AML-193 (cell line): ENCODE results near the gene FAM72B.
"Not testable (repeated sequence)": the region's sequence is repeated elsewhere in the genome, so short reads cannot be mapped to it uniquely, and the experiment has no call there.

Experiments used
- DNase-seq, 2 experiments: peaks; one replicate each; lab custom pipeline; 2025; lab: John Stamatoyannopoulos, UW

Gene FAM72B

DNA sequence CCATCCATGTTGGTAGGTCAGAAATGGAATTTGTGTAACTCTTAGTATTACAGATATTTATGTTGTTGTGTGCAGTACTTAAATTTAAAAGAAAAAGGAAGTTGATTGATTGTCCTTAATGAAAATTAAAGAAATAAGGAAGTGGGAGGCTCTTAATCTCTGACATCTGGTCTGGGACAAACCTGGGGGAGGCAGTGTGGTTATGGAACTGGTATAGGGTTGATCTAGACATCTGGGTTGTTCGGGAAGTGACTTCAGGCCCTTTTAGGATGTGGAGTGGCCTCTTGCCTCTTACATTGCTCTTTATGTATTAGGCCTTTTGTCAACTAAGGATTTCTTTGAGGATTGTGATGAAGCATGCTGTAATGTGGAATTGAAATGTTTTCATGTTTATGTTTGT is 16.1 kb upstream of the FAM72B start:
- not testable (repeated sequence) for DNase-seq

DNA sequence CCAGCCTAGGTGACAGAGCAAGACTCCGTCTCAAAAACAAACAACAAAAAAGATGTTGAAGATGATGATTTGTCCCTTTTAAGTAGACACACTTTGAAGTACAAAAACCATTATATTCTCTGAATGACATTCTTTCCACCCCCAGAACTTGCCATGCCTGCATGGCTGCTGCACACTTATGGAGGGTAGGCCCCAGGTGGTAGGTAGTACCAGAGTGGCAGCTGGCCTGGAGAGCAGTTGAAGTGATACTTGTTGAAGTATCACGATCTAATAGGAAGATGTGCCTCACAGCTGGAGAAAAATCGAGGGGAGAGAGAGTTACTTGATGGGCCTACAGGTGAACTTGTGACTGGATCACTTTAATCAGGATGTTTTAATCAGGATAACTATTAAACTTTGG is 15.6 kb upstream of the FAM72B start:
- DNase-seq: not testable (repeated sequence)

DNA sequence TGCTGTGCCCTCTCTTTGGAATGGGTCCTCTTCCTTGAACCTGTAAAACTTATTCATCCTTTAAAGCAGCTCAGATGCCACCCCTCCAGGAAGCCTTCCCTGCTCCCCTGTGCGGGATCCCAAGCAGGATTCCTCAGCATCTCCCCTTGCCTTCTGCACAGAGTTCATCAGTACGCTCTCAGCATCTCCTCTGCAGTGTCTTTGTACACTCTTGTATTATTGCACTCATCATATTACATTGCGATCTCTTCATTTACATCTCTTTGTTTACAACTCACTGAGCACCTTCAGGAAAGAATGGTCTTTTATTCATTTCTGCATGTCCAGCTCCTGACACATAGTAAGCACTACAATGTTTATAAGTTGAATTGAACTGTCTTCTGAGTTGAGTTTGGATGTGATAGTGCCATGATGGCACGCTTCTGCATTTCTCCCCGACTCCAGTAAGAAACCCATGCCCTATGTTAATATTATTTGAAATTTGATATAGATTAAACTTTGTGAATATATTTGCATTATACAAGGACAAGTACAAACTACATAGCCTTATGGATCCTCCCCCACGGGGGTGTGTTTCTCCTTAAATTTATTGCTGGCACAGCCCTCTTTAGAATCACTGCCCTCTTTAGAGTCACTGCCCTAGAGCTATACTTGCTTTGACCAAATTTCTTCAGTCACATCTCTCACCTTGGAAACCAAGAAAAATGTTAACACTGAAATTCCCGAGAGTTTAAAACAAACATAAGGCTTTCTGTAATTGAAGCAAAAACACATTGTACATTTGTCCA is 13.1 kb upstream of the FAM72B start:
- DNase-seq: not testable (repeated sequence)

DNA sequence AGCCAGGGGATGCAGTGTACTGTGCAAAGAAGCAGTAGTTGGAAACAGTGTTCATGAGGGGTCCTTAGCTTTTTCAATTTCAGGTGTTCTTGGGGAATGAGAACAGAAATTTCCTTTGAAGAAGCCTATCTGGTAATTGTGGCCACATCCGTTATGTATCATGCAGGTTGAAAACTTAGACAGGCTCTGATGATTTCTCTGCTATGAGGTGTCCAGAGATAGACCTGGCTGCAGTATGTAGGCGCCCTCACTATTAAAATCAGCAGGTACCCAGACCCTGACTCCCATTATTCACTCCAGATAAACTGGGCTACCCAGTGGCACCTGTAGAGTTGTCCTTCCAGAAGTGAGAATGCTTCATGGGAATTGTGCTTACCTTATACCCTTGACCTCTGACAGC is 8.4 kb upstream of the FAM72B start:
- not testable (repeated sequence) for DNase-seq

DNA sequence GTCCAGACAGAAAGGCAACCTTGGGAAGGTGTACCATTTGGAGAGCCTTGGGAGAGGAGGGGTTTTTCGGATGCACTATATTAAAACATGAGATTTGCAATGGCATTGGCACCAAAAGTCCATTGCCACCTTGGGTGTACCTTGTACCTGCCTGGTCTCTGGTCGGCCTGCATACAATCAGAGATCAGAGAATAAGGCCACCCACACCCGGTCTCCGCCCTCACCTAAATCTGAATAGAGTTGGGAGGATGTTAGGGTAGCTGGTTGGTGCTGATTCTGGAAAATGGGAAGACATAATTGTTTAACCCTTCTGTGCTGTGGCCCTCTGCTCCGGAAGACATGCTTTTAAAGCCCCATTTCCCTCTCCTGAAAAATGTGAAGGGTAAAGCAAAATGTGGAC is 3.8 kb upstream of the FAM72B start:
- DNase-seq: not testable (repeated sequence)

DNA sequence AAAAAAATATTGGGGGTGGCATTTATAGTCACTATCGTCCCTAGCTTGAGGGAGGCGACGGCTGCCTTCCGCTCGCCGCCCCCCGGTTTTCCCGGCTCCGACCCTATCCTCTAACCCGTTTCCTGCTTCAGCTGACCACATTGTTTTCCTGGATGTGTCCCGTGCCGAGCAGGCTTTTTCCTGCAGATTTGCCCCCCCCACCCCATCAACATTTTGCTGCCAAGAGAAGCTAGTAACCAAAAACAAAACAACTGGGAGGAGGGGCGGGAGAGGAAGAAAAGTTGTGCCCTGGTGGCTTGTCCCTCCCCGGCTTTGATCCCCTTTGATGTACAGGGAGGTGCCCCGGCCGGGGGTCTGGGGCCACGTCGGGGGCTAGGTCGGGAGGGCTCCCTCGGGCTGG is 2.1 kb upstream of the FAM72B start:
- DNase-seq: not testable (repeated sequence)

DNA sequence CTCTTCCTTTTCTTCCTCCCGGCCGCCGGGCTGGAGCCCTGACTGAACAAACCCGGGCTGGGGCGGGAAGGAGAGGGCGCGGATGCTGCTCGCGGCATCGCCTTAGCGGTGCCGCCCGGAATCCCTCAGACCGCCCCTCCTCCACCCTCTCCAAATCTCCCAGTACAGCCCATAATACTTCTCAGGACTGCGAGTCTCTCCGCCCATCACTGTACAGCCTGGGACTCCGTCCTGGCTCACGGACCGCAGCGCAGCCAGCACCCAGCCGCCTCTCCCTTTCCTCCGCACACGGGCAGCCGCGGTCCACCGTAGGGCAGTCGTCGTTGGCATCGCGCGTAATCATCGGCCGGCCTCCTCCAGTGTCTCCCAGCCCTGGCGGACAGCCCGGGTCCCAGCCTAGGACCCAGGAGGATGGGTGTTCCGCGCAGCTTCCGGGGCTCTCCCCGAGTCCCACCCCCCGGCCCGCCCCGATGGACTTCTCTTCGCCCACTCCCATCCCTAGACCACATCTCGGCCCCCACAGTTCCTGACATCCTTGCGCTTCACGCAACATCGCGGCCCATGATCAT is 1.1 kb upstream of the FAM72B start:
- not testable (repeated sequence) for DNase-seq

DNA sequence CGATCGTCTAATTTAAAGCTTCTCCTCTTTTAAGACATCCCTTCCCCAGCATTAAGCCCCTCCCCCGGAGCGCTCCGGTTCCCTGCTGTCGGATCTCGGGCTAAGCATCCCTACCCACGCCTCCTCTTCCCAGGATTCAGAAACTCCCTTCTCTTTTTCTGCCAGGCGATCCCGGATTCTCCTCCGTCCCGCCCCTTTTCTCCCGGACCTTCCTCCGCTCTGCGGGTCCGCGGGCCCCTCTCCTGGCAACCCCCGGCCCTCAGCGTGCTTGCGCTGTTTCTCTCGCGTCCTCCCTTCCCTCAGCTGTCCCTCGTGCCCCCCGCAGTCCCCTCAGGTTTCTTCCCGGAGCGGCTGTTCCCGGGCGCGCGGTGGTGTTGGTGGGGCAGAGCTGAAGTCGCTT is 273 bp downstream of the FAM72B start:
- not testable (repeated sequence) for DNase-seq

DNA sequence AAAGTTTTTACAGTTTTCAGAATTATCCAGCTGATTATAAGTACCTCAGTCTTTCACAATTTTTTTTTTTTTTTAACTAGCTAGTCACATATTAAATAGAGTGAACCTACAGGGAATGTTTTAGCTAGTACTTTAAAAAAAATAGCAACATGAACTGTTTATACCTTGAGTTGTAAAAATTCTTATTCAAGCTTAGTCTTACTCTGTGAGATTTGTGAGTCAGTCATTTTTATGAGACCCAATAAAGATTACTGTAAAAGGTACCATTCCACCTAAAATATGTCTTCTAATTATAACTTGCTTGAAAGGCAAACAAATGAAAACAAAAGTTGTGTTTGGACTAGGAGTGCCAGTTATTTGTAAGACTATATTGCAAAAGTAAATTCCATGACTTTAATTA is 5.9 kb downstream of the FAM72B start:
- not testable (repeated sequence) for DNase-seq

DNA sequence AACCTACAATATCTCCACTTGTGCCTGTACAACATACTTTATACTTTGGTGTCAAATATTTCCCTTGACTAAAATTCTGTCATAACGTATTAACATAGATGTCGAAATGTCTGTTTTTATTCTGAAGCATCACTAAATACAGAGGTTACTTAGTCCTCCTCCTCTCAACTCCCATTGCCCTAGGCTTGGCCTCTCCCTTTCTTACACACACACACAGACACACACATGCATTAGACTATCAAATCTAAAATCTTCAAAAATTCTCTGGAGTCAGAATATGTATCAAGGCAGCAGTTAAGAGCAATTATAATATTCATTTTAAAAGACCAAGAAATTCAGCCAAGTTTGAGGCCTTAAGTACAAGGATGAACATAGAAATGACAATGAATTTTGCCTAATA is 7.5 kb downstream of the FAM72B start:
- DNase-seq: not testable (repeated sequence)

DNA sequence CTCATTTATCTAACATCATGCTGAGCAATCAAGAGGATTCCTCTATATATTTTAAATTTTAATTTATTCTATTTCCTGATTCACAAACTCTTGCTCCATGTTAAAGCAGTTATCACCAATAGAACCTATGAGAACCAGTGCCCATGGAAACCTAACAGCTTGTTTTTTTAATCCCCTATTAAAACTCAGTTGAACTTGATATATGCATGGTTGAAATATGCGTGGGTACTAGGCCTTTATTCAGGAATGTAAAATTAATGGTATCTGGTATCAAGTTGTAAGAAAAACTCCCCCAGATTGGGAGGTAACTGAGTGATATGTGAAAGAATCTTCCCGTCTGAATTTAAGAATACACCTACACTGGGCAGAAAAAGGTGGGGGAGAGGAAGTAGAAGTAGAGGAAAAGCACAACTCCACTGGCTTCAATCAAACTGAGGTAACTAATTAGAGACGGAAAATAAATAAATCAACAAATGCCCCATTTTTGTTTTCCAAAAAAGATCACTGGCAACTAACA is 15.9 kb downstream of the FAM72B start:
- DNase-seq: not testable (repeated sequence)

DNA sequence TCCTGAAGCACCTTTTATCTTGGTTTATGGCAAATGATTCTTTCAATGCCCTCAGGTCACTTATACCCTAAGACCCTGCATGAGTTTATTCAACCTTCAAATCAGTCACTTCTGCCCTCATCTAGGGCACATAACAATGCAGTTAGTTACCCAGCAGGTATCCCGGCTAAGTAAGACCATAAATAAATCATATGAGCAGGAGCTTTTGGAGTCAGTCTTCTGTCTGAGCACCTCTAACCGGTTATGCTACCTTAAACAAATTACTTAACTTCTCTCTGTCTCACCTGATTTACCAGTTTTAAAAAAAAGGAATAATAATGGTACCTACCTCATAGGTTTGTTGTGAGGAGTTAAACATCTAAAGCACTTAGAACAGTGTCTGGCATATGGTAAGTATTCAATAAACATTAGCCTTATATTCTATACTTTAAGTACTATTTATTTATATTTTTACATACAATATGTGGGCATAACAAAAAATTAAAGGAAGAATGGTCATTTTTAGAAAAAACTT is 16.9 kb downstream of the FAM72B start:
- not testable (repeated sequence) for DNase-seq

DNA sequence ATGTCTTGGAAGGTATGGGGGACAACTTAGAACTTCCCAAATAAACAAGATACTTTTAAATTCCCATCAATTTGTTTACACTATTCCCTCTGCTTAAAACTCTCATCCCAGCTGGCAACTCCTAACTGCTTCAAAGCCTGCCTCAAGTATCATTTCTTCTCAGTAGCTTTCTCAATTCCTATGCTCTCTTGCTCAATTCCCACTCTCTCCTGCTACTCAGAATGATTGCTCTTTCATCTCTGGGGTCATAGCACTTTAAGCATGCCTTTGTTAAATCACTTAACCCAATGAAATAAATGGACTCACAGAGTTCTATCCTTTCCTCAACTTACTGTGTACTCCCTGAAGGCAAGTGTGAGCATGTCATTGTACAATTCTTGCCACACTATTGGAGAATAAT is 18.8 kb downstream of the FAM72B start:
- DNase-seq: peak in 1 of 2 experiments; percentile 35

DNA sequence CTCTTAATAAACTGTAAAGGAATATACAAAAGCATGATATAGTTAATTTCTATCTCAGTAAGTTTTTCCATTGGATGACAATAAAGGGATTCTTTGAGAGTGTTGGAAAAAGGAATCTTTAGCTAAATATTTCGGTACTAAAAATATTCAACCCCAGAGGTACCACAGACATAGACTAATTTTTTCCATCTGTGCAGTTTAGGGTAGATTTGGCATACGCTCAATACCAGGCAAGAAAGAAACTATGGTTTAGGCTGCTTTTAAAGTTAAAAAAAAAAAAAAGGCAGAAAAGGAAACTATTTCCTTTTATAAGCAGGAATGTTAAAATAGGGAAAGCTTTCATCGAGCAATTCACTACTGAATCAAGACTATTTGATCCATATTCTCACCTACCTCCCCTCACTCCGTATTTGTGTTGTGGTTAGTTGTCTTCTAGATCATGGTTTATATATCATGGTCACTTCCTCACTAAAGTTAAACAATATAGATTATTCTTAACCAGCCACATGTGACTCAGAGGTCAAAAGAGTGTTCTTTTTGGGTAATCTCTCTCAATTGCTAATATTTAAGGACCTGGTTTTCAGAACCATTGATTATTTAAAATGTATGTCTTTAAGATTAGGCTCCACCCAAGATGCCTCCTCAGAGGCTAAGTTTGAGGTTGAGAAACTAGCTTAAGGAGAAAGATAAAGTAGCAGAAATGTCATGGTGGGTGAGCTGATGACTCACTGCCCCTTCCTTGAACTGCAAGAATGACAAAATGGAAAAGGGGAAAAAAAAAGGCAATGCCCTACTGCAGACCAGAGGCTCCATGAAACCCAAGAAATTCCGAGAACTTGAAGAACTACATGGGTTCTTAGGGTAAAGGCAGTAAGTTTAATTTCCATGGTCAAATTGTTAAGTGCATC is 20.0 kb downstream of the FAM72B start:
- not testable (repeated sequence) for DNase-seq

DNA sequence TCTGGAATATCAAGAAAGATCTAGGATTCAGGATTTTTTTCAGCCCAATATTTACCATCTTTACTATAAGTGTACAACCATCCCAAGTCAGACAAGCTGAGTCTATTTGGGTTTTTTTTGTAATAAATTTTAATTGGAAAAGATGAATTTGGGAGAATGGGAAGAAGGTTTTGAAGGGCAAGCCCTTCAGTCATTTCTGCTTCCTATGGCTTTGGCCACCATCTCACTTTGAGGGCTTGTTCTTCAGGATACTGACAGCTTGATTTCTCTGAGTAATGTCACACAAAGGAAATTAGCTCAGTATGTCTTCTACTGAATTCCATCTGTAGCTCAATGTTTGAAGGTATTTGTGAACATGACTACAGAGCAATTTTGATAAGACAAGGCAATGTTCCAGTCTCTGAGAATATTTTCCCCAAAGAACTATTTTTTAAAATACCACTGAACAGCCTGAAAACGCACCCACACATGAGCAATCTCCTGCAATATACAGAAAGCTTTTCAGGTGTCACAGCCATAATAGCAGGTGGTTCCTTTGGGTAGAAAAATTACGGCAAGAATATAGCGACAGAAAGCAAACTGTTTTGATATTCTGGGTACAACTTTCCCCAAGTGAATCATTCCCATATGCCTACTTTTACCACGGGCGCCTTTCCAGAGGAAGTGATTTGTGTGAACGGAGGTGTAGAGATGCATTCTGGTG is 22.8 kb downstream of the FAM72B start:
- DNase-seq: not testable (repeated sequence)

DNA sequence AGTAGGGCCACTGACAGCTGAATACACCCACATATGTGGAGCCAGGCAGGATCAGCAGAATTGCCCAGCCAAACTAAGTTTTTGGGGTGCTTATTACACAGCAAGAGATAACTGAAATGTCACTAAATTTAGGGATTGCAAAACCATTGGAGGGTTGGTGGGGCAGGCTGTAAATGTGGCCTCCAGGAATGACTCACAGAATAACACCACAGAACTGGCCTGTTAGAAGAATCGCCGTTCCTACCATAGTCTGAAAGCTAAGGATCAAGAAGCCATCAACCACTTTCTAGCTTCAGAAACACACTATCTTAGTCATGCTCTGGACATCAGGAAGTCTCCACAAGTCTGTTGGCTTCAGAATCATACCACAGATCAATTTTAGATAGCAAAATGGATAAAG is 24.0 kb downstream of the FAM72B start:
- not testable (repeated sequence) for DNase-seq

DNA sequence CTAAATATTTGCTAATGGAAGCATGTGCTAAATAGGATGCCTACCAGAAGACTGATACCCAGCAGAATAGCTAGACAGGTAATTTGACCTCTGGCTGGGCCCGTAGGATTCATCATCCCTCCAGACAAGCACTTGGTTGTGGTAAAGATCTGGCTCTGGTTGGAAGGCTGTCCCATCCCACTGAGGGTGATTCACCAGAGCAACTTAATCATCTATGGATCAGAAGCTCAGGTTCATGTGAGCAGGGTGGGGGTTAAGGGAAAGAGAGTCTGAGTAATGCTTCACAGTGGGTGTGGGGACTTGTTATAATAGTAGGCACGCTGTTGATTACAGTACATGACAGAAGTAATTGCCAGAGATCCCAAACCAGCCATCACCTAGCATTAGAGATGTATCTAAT is 26.5 kb downstream of the FAM72B start:
- not testable (repeated sequence) for DNase-seq

DNA sequence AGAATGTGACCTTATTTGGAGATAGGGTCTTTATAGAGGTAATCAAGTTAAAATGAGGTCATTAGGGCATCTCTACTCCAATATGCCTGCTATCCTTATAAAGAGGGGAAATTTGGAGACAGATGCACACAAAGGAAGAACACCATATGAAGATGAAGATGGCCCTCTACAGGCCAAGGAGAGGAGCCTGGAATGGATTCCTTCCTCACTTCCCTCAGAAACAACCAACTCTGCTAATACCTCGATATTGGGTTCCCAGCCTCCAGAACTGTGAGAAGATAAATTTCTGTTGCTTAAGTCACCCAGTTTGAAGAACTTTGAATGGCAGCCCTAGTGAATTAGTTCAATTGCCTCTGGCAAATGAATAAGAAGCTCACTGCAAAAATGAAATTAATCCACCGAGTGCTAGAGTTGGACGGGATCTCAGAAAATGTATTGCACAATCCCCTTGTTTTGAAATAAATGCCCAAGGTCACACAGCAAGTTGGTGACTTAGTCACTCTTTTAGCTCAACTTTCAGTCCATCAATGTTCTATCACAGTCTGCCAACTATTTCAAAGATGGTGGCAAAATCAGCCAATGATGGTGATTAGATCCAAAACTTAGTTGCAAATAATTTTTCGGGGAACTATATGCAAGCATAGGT is 27.1 kb downstream of the FAM72B start:
- not testable (repeated sequence) for DNase-seq

DNA sequence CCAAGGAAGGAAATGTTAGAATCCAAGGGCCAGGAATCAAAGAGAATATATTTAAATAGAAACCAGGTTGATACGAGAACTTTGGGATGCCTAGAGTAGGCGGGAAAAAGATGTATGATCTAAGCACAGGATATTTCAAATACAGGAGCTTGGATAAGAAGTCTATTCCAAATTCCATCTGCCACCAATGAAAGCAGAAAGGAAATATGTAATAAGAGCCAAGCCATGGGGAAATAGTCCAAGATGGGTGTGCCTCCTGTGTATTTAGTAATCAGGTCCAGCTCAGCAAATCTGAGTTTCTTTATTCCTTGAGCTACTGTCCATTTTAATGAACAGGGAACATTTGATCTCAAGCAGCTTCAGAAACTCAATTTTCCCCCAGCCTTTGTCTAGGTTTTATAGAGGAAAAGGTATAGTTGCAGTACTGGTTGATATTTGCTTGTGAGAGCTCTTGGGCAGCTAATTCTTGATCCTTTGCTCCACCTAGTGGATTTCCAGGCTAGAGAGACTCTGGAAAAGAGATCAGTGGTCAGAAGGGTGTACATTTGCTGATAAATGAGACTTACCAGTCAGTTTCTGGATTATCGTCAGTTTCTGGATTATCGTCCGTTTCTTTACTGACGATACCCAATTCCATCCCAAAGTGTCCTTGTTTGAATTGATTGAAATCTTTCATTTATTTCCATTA is 28.3 kb downstream of the FAM72B start:
- DNase-seq: not testable (repeated sequence)

DNA sequence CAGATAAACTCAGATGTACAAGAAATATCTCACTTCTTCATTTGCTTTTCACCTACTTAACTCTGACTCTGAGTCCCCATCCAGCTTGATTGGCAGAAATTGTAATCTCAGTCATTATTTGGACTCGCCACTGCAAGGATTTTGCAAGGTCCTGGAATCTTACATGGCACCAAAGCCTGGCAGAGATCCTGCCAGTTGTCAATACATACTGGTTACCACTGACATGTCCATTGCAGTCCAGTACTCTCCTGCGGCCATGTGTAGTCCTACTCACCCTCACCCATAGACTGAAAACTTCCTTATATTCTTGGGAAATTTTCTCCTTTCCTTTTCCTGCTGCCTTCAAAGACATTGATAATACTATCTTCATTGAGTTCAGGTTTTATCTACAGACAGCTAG is 29.3 kb downstream of the FAM72B start:
- not testable (repeated sequence) for DNase-seq
